ENCODE results near the gene HCN3. TPM values are rescaled to one million over a fixed set of nuclear protein-coding genes. Genes with fewer than 3 reads are reported as not detected.

Gene HCN3
- polyA plus RNA-seq, 1 donor from 2014 or later = 53.2 TPM

GRCh38 chr1:155266553-155266952 is 10.7 kb upstream of the HCN3 start:
- peaks cover under 1% of the 10 kb centered on the region for H4K20me1 ChIP-seq (ENCODE audit: insufficient read depth)
- H3K27me3 ChIP-seq (ENCODE audit: insufficient read depth, low read depth, low read length) = no peaks in the 10 kb centered on the region
- H3K27ac ChIP-seq (ENCODE audit: low read length) = no peak overlapping the region
- peaks cover 10% of the 10 kb centered on the region for H3K79me2 ChIP-seq (replicated peaks; ENCODE audit: insufficient read depth, low read length)
- H2AFZ ChIP-seq (ENCODE audit: low read depth, low read length) = no peak overlapping the region
- TF ChIP-seq CTCF (IDR thresholded peaks at IDR 0.05; ENCODE audit: poor library complexity, severe bottlenecking) = no peak
- TF ChIP-seq EP300 (conservative IDR thresholded peaks at IDR 0.05; ENCODE audit: poor library complexity, severe bottlenecking) = no peak
- TF ChIP-seq REST (IDR thresholded peaks at IDR 0.05; ENCODE audit: borderline replicate concordance) = no peak
- TF ChIP-seq SMC3 (conservative IDR thresholded peaks at IDR 0.05; ENCODE audit: poor library complexity) = no peak
- TF ChIP-seq EZH2 (IDR thresholded peaks at IDR 0.05; ENCODE audit: borderline replicate concordance, insufficient read depth, low read length, poor library complexity, severe bottlenecking) = no peak
- TF ChIP-seq RAD21 (conservative IDR thresholded peaks at IDR 0.05) = no peak
- no peak for TF ChIP-seq MXI1 (conservative IDR thresholded peaks at IDR 0.05; ENCODE audit: poor library complexity, severe bottlenecking)
- TF ChIP-seq TAF1 (IDR thresholded peaks at IDR 0.05; ENCODE audit: low read depth) = no peak
- TF ChIP-seq POLR2AphosphoS5 (IDR thresholded peaks at IDR 0.05) = no peak
- no peak overlapping the region for H3K4me3 ChIP-seq (ENCODE audit: low read length)
- no peak overlapping the region for H3K9ac ChIP-seq (ENCODE audit: low read length)
- H3K9me2 ChIP-seq (ENCODE audit: insufficient read depth, low read length) = no peaks in the 10 kb centered on the region
- no peaks in the 10 kb centered on the region for H3K36me3 ChIP-seq (ENCODE audit: insufficient read depth, low read length)
- no peak overlapping the region for H3K4me2 ChIP-seq (ENCODE audit: low read length)
- peaks cover 4% of the 10 kb centered on the region for H3F3A ChIP-seq (ENCODE audit: insufficient read depth, low read length, poor library complexity, severe bottlenecking)
- H3K9me3 ChIP-seq (ENCODE audit: low read length) = no peaks in the 10 kb centered on the region

- H3K36me3 ChIP-seq (ENCODE audit: insufficient read depth, low read length) = no peaks in the 10 kb centered on the region
These were observed 9.9 kb upstream of the HCN3 start for GRCh38 chr1:155267373-155267772.

More at GRCh38 chr1:155267373-155267772, 9.9 kb upstream of the HCN3 start:
- no peaks in the 10 kb centered on the region for H3K9me3 ChIP-seq (ENCODE audit: low read length)
- H3K9me2 ChIP-seq (ENCODE audit: insufficient read depth, low read length) = no peaks in the 10 kb centered on the region
- H3K27ac ChIP-seq (ENCODE audit: low read length) = no peak overlapping the region
- no peak overlapping the region for H3K9ac ChIP-seq (ENCODE audit: low read length)
- H3F3A ChIP-seq (ENCODE audit: insufficient read depth, low read length, poor library complexity, severe bottlenecking) = peaks cover 4% of the 10 kb centered on the region
- H3K27me3 ChIP-seq (ENCODE audit: insufficient read depth, low read depth, low read length) = no peaks in the 10 kb centered on the region
- H2AFZ ChIP-seq (ENCODE audit: low read depth, low read length) = no peak overlapping the region
- TF ChIP-seq POLR2AphosphoS5 (IDR thresholded peaks at IDR 0.05) (no peak), EZH2 (IDR thresholded peaks at IDR 0.05; ENCODE audit: borderline replicate concordance, insufficient read depth, low read length, poor library complexity, severe bottlenecking) (no peak), SMC3 (conservative IDR thresholded peaks at IDR 0.05; ENCODE audit: poor library complexity) (no peak), CTCF (IDR thresholded peaks at IDR 0.05; ENCODE audit: poor library complexity, severe bottlenecking) (no peak), EP300 (conservative IDR thresholded peaks at IDR 0.05; ENCODE audit: poor library complexity, severe bottlenecking) (no peak), REST (IDR thresholded peaks at IDR 0.05; ENCODE audit: borderline replicate concordance) (no peak), MXI1 (conservative IDR thresholded peaks at IDR 0.05; ENCODE audit: poor library complexity, severe bottlenecking) (no peak), TAF1 (IDR thresholded peaks at IDR 0.05; ENCODE audit: low read depth) (no peak), RAD21 (conservative IDR thresholded peaks at IDR 0.05) (no peak)
- peaks cover 2% of the 10 kb centered on the region for H4K20me1 ChIP-seq (ENCODE audit: insufficient read depth)
- H3K4me2 ChIP-seq (ENCODE audit: low read length) = no peak overlapping the region
- peaks cover 14% of the 10 kb centered on the region for H3K79me2 ChIP-seq (replicated peaks; ENCODE audit: insufficient read depth, low read length)
- no peak overlapping the region for H3K4me3 ChIP-seq (ENCODE audit: low read length)
